ENCODE measurements around the gene CYP11A1. TPM values are rescaled to one million over a fixed set of nuclear protein-coding genes. Genes with fewer than 3 reads are reported as not detected.
"Not testable (repeated sequence)": the region's sequence is repeated elsewhere in the genome, so short reads cannot be mapped to it uniquely, and the experiment has no call there.

The CYP11A1 gene
- total RNA-seq, 3 donors from 2014 or later, result 0.52 to 0.82 (median 0.60) TPM

DNA sequence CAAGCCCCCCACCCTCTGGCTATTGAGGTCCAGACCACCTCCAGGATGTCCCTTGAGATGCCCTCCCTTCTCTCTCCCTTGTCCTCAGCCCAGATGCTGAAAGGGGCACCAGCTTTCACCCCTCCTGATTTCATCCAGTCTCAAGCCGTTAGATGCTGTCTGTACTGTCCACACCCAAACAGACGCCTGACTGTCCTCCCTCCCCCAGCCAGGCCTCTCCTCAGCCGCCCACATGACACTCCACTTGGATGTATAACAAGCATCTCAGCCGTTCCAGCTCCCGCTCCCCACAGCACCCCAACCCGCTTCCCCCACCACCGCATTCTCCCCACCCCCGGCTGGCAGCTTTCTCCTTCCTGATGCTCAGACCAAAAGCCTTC, 25.0 kb upstream of the CYP11A1 start:
- Histone ChIP-seq H3K4me3 (no peak overlapping the region), H3K4me1 (ENCODE audit: low read depth) (no peaks in the 10 kb centered on the region), H3K9me3 (no peaks in the 10 kb centered on the region), H3K36me3 (ENCODE audit: low read depth) (no peaks in the 10 kb centered on the region)
- ATAC-seq (no peak), DNase-seq (no peak)
- TF ChIP-seq, protein P1, sequence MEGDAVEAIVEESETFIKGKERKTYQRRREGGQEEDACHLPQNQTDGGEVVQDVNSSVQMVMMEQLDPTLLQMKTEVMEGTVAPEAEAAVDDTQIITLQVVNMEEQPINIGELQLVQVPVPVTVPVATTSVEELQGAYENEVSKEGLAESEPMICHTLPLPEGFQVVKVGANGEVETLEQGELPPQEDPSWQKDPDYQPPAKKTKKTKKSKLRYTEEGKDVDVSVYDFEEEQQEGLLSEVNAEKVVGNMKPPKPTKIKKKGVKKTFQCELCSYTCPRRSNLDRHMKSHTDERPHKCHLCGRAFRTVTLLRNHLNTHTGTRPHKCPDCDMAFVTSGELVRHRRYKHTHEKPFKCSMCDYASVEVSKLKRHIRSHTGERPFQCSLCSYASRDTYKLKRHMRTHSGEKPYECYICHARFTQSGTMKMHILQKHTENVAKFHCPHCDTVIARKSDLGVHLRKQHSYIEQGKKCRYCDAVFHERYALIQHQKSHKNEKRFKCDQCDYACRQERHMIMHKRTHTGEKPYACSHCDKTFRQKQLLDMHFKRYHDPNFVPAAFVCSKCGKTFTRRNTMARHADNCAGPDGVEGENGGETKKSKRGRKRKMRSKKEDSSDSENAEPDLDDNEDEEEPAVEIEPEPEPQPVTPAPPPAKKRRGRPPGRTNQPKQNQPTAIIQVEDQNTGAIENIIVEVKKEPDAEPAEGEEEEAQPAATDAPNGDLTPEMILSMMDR (IDR thresholded peaks at IDR 0.05), result no peak
- intact Hi-C loops (cut with DNase I, micrococcal nuclease), result no loop called here

DNA sequence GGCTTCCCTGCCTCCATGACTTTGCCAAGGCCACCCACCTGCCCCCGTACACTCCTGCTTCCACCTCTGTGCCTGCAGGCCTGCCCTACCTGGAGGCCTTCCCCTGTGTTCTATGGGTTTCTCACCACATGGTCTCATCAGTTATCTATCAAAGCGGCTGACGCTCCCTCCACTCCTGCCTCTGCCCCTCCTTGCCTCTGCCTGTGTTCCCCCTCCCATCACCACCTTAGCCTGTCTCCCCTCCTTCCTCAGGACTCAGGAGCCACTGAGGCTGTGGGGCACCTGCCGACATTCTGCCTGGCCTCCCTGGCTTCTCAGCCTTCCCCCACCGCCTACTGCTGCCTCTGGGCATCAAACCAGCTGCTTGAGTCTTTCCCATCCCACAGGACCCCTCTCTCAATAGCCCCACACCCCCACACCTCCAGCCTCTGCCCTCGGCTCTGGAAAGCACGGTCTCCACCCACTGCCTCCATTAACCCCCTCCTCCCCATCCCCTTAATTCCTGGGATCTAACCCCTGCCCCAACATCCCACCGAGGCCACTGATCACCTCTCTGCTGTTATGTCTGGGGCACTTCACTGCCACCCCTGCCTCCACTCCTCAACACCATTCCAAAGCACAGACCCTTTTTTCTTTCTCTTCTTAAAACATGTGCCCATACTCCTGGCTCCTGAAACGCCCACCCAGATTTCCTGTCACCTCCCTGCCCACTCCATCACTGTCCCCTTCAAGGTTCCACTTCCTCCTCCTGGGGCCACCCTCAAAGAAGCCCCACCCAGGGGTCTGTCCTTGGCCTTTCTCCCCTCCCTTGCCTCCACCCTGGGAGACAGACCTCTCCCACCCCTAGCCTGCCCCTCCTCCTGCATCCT, 24.4 kb upstream of the CYP11A1 start:
- intact Hi-C loops (cut with DNase I, micrococcal nuclease), result no loop called here
- ATAC-seq, result no peak
- H3K4me1 ChIP-seq (ENCODE audit: low read depth), result no peaks in the 10 kb centered on the region
- no peaks in the 10 kb centered on the region for H3K9me3 ChIP-seq
- no peak overlapping the region for H3K4me3 ChIP-seq
- H3K36me3 ChIP-seq (ENCODE audit: low read depth), result no peaks in the 10 kb centered on the region
- TF ChIP-seq, protein P1 (IDR thresholded peaks at IDR 0.05), result no peak
- DNase-seq, result no peak

DNA sequence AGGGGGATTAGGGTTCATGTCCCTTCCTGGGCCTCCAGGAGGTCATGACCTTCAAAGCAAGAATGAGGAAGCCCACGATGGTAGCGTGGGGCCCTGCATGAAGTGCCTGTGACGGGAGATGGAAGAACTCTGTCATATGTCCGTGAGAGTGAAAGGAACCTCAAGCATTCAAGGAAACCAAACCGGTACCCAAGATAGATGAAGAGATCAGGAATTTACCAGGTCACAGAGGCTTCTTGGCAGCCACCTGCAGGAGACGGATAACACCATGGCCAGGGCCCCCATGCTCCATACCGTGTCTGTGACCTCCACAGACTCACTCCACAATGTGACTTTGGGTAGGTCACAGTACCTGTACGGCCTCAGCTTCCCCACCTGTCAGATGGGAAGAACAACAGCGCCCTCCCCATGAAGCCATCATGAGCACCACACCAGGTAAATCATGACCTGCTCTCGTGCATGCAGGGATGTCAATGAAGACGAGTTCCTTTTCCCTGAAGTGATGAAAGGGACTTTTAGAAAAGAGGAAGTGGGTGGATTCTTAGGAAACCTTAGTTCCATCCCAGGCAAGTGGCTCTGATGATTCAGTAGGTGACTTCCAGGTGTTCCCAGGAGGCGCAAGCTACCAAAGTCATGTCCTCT, 23.3 kb upstream of the CYP11A1 start:
- Histone ChIP-seq H3K36me3 (ENCODE audit: low read depth) (no peaks in the 10 kb centered on the region), H3K4me1 (ENCODE audit: low read depth) (no peaks in the 10 kb centered on the region), H3K4me3 (no peak overlapping the region), H3K9me3 (no peaks in the 10 kb centered on the region)
- DNase-seq, result no peak
- no peak for ATAC-seq
- TF ChIP-seq, protein P1 (IDR thresholded peaks at IDR 0.05), result no peak
- intact Hi-C loops (cut with DNase I, micrococcal nuclease), result no loop called here

DNA sequence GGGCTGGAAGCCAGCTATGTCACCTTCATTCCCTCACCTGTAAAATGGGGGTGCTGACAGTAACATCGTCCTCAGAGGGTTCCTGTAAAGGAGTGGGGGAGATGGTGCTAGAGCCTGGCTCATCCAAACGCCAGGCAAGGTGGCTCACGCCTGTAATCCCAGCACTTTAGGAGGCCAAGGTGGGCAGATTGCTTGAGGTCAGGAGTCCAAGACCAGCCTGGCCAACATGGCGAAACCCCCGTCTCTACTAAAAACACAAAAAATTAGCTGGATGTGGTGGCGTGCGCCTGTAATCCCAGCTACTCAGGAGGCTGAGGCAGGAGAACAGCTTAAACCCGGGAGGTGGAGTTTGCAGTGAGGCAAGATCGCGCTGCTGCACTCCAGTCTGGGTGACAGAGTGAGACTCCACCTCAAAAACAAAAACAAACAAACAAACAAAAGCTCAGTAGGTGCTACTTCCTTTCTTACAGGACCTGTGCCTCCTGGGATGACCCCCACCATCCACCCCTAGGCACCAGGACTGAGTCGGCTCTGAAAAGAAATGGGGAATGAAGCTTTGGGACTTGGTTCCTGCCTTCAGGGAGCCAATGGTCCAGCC, 22.7 kb upstream of the CYP11A1 start:
- ATAC-seq; H3K4me1 ChIP-seq (ENCODE audit: low read depth); H3K9me3 ChIP-seq; DNase-seq; intact Hi-C loops (cut with DNase I, micrococcal nuclease); H3K4me3 ChIP-seq; H3K36me3 ChIP-seq (ENCODE audit: low read depth): not testable (repeated sequence)

DNA sequence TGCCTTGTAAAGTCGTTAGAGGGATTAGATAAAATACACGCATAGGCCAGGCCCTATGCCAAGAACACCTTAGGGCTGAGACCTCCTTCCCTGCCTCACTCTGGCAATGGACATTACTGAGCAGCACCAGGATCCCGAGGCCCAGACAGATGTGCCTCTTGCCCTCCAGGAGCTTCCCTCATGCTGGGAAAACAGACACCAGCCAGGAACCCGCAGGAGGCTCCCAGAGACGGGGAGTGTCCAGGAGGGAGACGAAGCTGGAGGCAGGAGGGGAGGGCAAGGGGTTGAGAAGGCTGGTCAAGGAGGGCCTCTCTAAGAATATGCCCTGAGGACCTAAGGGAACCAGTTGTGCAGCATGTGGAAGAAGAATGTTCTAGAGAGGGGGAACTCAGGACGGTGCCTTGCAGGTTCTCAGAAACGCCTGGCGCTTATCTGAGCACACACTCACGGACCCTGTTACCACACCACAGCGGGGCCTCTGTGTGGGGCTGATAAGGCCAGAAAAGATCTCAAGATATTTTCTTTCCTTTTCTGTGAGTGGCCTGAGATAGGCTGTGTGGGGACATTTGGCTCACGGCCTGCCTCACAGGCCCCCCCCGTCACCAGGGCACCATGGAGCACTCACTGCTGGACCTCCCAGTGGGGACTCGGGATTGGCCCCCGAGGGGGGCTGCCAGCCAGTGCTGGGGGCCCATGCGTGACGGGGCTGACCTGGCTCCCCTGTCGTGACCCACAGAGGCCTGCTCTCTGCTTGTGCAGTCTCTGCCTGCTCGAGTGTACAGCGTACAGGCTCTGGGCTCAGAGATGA, 22.0 kb upstream of the CYP11A1 start:
- Histone ChIP-seq H3K36me3 (ENCODE audit: low read depth) (no peaks in the 10 kb centered on the region), H3K4me1 (ENCODE audit: low read depth) (no peaks in the 10 kb centered on the region), H3K9me3 (no peaks in the 10 kb centered on the region), H3K4me3 (no peak overlapping the region)
- ATAC-seq (no peak), DNase-seq (no peak)
- TF ChIP-seq, protein P1 (IDR thresholded peaks at IDR 0.05), result no peak
- intact Hi-C loops (cut with DNase I, micrococcal nuclease), result loop anchor here in 1 of 2 donors (10.0 kb wide), 1 partner anchor 235 kb away; no protein-coding TSS in a partner anchor

Data from mucosa of descending colon (tissue), 3 donors.